ENCODE measurements around the gene WRNIP1. TPM values are rescaled to one million over a fixed set of nuclear protein-coding genes. Genes with fewer than 3 reads are reported as not detected.

WRNIP1 gene
- total RNA-seq, 4 donors from 2014 or later: 56.9 to 66.7 (median 63.4) TPM

GRCh38 chr6:2771079-2771478 is 5.9 kb downstream of the WRNIP1 start:
- Histone ChIP-seq H3K4me3 (no peak overlapping the region), H3K9me3 (no peaks in the 10 kb centered on the region), H3K4me1 (peaks cover 45% of the 10 kb centered on the region), H3K36me3 (peaks cover 36% of the 10 kb centered on the region), H3K27ac (no peak overlapping the region), H3K27me3 (no peaks in the 10 kb centered on the region)
- no peak for DNase-seq (ENCODE audit: low spot score in 2 of 2)
- TF ChIP-seq CTCF (IDR thresholded peaks at IDR 0.05) (no peak), POLR2AphosphoS5 (IDR thresholded peaks at IDR 0.05) (no peak), EP300 (IDR thresholded peaks at IDR 0.05) (no peak), POLR2A (IDR thresholded peaks at IDR 0.05) (no peak)
- 79% methylated on average over 4 of the region's 4 CpGs for WGBS

- peaks cover 27% of the 10 kb centered on the region for H3K4me1 ChIP-seq
- peaks cover 36% of the 10 kb centered on the region for H3K36me3 ChIP-seq
- H3K27me3 ChIP-seq: no peaks in the 10 kb centered on the region
- H3K4me3 ChIP-seq: no peak overlapping the region
- TF ChIP-seq EP300 (IDR thresholded peaks at IDR 0.05) (no peak), POLR2A (IDR thresholded peaks at IDR 0.05) (no peak)
- WGBS: 88% methylated on average over 3 of the region's 3 CpGs
- H3K27ac ChIP-seq: no peak overlapping the region
- DNase-seq (ENCODE audit: low spot score in 2 of 2): no peak
- H3K9me3 ChIP-seq: no peaks in the 10 kb centered on the region
Observed at GRCh38 chr6:2772840-2773239, 7.6 kb downstream of the WRNIP1 start.

GRCh38 chr6:2773449-2773848 is 8.3 kb downstream of the WRNIP1 start:
- DNase-seq (ENCODE audit: low spot score in 2 of 2): no peak
- Histone ChIP-seq H3K4me3 (no peak overlapping the region), H3K36me3 (peaks cover 36% of the 10 kb centered on the region), H3K27me3 (no peaks in the 10 kb centered on the region), H3K27ac (no peak overlapping the region), H3K4me1 (peaks cover 21% of the 10 kb centered on the region), H3K9me3 (no peaks in the 10 kb centered on the region)
- TF ChIP-seq POLR2A (IDR thresholded peaks at IDR 0.05): no peak
- TF ChIP-seq CTCF (IDR thresholded peaks at IDR 0.05): no peak
- no peak for TF ChIP-seq POLR2AphosphoS5 (IDR thresholded peaks at IDR 0.05)
- no peak for TF ChIP-seq EP300 (IDR thresholded peaks at IDR 0.05)
- 63% methylated on average over 3 of the region's 3 CpGs for WGBS

GRCh38 chr6:2775003-2775402 is 9.8 kb downstream of the WRNIP1 start:
- Histone ChIP-seq H3K36me3 (peaks cover 50% of the 10 kb centered on the region), H3K27me3 (no peaks in the 10 kb centered on the region), H3K4me1 (peaks cover 6% of the 10 kb centered on the region), H3K9me3 (no peaks in the 10 kb centered on the region), H3K4me3 (no peak overlapping the region), H3K27ac (no peak overlapping the region)
- TF ChIP-seq EP300 (IDR thresholded peaks at IDR 0.05): no peak
- no peak for TF ChIP-seq CTCF (IDR thresholded peaks at IDR 0.05)
- no peak for TF ChIP-seq POLR2A (IDR thresholded peaks at IDR 0.05)
- no peak for TF ChIP-seq POLR2AphosphoS5 (IDR thresholded peaks at IDR 0.05)
- 95% methylated on average over 1 of the region's 1 CpG for WGBS
- no peak for DNase-seq (ENCODE audit: low spot score in 2 of 2)

- Histone ChIP-seq H3K27ac (no peak overlapping the region), H3K9me3 (no peaks in the 10 kb centered on the region), H3K4me1 (no peaks in the 10 kb centered on the region), H3K27me3 (no peaks in the 10 kb centered on the region), H3K36me3 (peaks cover 55% of the 10 kb centered on the region), H3K4me3 (no peak overlapping the region)
- TF ChIP-seq EP300 (IDR thresholded peaks at IDR 0.05) (no peak), POLR2AphosphoS5 (IDR thresholded peaks at IDR 0.05) (no peak), POLR2A (IDR thresholded peaks at IDR 0.05) (no peak), CTCF (IDR thresholded peaks at IDR 0.05) (no peak)
- WGBS: 92% methylated on average over 3 of the region's 3 CpGs
- DNase-seq (ENCODE audit: low spot score in 2 of 2): no peak
Observed at GRCh38 chr6:2777249-2777648, 12.1 kb downstream of the WRNIP1 start.

- Histone ChIP-seq H3K4me3 (no peak overlapping the region), H3K27ac (no peak overlapping the region), H3K9me3 (no peaks in the 10 kb centered on the region), H3K4me1 (no peaks in the 10 kb centered on the region), H3K27me3 (no peaks in the 10 kb centered on the region), H3K36me3 (peaks cover 50% of the 10 kb centered on the region)
- DNase-seq (ENCODE audit: low spot score in 2 of 2): no peak
- WGBS: 89% methylated on average over 9 of the region's 9 CpGs
- TF ChIP-seq CTCF (IDR thresholded peaks at IDR 0.05): no peak
- TF ChIP-seq POLR2A (IDR thresholded peaks at IDR 0.05): no peak
- TF ChIP-seq POLR2AphosphoS5 (IDR thresholded peaks at IDR 0.05): no peak
- TF ChIP-seq EP300 (IDR thresholded peaks at IDR 0.05): no peak
Observed at GRCh38 chr6:2780102-2780737, 15.0 kb downstream of the WRNIP1 start.
